Cardiac muscle cell (in vitro differentiated cells and primary cell): ENCODE data around the gene HNRNPL. TPM values are rescaled to one million over a fixed set of nuclear protein-coding genes. Genes with fewer than 3 reads are reported as not detected.

ENCODE experiments used
- DNase-seq, 2 donors: peaks; one replicate each; pipeline versions ENCODE4 v3.0.0 to v3.0.0-alpha.2; 2010 to 2017; ENCODE audit warnings: low read depth in 1 of 2, low spot score in 1 of 2
- H3K27ac ChIP-seq: fragments of 200-600 bp; sonication (generic); 2 replicates; pipeline ENCODE4 v1.5.1; 2016
- H3K27me3 ChIP-seq: fragments of 200-600 bp; sonication (generic); 2 replicates; pipeline ENCODE4 v1.6.0; 2016; ENCODE audit warnings: control low read depth
- H3K36me3 ChIP-seq: fragments of 200-600 bp; sonication (generic); 2 replicates; pipeline ENCODE4 v1.5.1; 2016; ENCODE audit warnings: control low read depth
- H3K4me1 ChIP-seq: fragments of 200-600 bp; sonication (generic); 2 replicates; pipeline ENCODE4 v1.8.1; 2017; ENCODE audit warnings: low read depth, mild to moderate bottlenecking, mixed run types
- H3K4me3 ChIP-seq: fragments of 200-600 bp; sonication (generic); 2 replicates; pipeline ENCODE4 v1.5.1; 2016; ENCODE audit warnings: mild to moderate bottlenecking
- H3K9me3 ChIP-seq: fragments of 200-600 bp; sonication (generic); 2 replicates; pipeline ENCODE4 v1.5.1; 2017; ENCODE audit warnings: low read depth, mild to moderate bottlenecking, control low read depth
- CTCF ChIP-seq: IDR thresholded peaks from 2 replicates; pipeline ENCODE4 v1.5.1; 2012; ENCODE audit warnings: low read depth, mild to moderate bottlenecking, low read length
- polyA plus RNA-seq: library from polyadenylated mRNA; unstranded; fragments of >200 nt; fragmentation: Nextera tagmentation; extraction: Ambion mirVana; gene quantifications from 2 replicates; pipeline ENCODE4 v1.2.1, GENCODE V29; 2016
- total RNA-seq: library from RNA; depleted of rRNA; stranded (reverse); fragments of >200 nt; gene quantifications from 2 replicates; pipeline ENCODE4 v1.2.3, GENCODE V29; 2016

The HNRNPL gene
- total and polyA plus RNA-seq, 2 experiments from 2014 or later = 240 to 326 TPM

GRCh38 chr19:38853214-38853613 is 3.4 kb upstream of the HNRNPL start:
- Histone ChIP-seq H3K27me3 (no peaks in the 10 kb centered on the region), H3K36me3 (no peaks in the 10 kb centered on the region), H3K4me3 (peak overlapping the region; percentile 95), H3K9me3 (no peaks in the 10 kb centered on the region), H3K4me1 (peaks cover 14% of the 10 kb centered on the region), H3K27ac (peak overlapping the region; percentile 99)
- no peak for DNase-seq
- no peak for TF ChIP-seq CTCF

GRCh38 chr19:38852231-38853044 is 2.7 kb upstream of the HNRNPL start:
- no peaks in the 10 kb centered on the region for H3K9me3 ChIP-seq
- peak overlapping the region; percentile 95 for H3K4me3 ChIP-seq
- TF ChIP-seq CTCF = no peak
- no peaks in the 10 kb centered on the region for H3K27me3 ChIP-seq
- peaks cover 16% of the 10 kb centered on the region for H3K4me1 ChIP-seq
- H3K36me3 ChIP-seq = no peaks in the 10 kb centered on the region
- DNase-seq = peak in 1 of 2 donors; percentile 55
- peak overlapping the region; percentile 99 for H3K27ac ChIP-seq

GRCh38 chr19:38851622-38852230 is 1.9 kb upstream of the HNRNPL start:
- Histone ChIP-seq H3K27ac (peak overlapping the region; percentile 99), H3K27me3 (no peaks in the 10 kb centered on the region), H3K4me3 (peak overlapping the region; percentile 95), H3K36me3 (peaks cover 6% of the 10 kb centered on the region), H3K9me3 (no peaks in the 10 kb centered on the region), H3K4me1 (peaks cover 16% of the 10 kb centered on the region)
- DNase-seq = peak; percentile 96
- TF ChIP-seq CTCF = no peak

GRCh38 chr19:38850976-38851621 is 1.3 kb upstream of the HNRNPL start:
- H3K4me1 ChIP-seq = peaks cover 16% of the 10 kb centered on the region
- H3K36me3 ChIP-seq = peaks cover 12% of the 10 kb centered on the region
- no peaks in the 10 kb centered on the region for H3K27me3 ChIP-seq
- H3K27ac ChIP-seq = peak overlapping the region; percentile 99
- no peak for DNase-seq
- no peak for TF ChIP-seq CTCF
- H3K9me3 ChIP-seq = no peaks in the 10 kb centered on the region
- H3K4me3 ChIP-seq = peak overlapping the region; percentile 95

- H3K27ac ChIP-seq = peak overlapping the region; percentile 99
- TF ChIP-seq CTCF = peak; percentile 2
Observed at GRCh38 chr19:38850436-38850975, 720 bp upstream of the HNRNPL start.

More at GRCh38 chr19:38850436-38850975, 720 bp upstream of the HNRNPL start:
- Histone ChIP-seq H3K4me3 (peak overlapping the region; percentile 95), H3K27me3 (no peaks in the 10 kb centered on the region), H3K36me3 (peaks cover 18% of the 10 kb centered on the region), H3K4me1 (peaks cover 16% of the 10 kb centered on the region), H3K9me3 (no peaks in the 10 kb centered on the region)
- DNase-seq = no peak
